RPMI7951 (cell line): ENCODE data around the gene ATG7. TPM values are rescaled to one million over a fixed set of nuclear protein-coding genes. Genes with fewer than 3 reads are reported as not detected.
"Not testable (repeated sequence)": the region's sequence is repeated elsewhere in the genome, so short reads cannot be mapped to it uniquely, and the experiment has no call there.

ENCODE experiments used
- DNase-seq: peaks from one replicate; pipeline ENCODE4 v3.0.0-alpha.2; 2012; ENCODE audit warnings: low read depth
- total RNA-seq: library from RNA; depleted of rRNA; stranded (reverse); fragments of >200 nt; shearing (Covaris generic); gene quantifications from 2 replicates; pipeline ENCODE4 v1.2.3, GENCODE V29; 2014

ATG7 gene
- total RNA-seq, 1 experiment from 2014 or later: 103 TPM

- DNase-seq: no peak
Measured at GRCh38 chr3:11507719-11508118, 235.5 kb downstream of the ATG7 start.

- DNase-seq: no peak
Measured at GRCh38 chr3:11508346-11509172, 236.4 kb downstream of the ATG7 start.

GRCh38 chr3:11509173-11510000 lies 237.2 kb downstream of the ATG7 start:
- peak; percentile 92 for DNase-seq

- no peak for DNase-seq
Measured at GRCh38 chr3:11510001-11510340, 237.8 kb downstream of the ATG7 start.

GRCh38 chr3:11510356-11510755 lies 238.2 kb downstream of the ATG7 start:
- no peak for DNase-seq

GRCh38 chr3:11511606-11512005 lies 239.4 kb downstream of the ATG7 start:
- DNase-seq: not testable (repeated sequence)

GRCh38 chr3:11513125-11513816 lies 241.1 kb downstream of the ATG7 start:
- not testable (repeated sequence) for DNase-seq

GRCh38 chr3:11513817-11514135 lies 241.6 kb downstream of the ATG7 start:
- DNase-seq: no peak

- peak; percentile 95 for DNase-seq
Measured at GRCh38 chr3:11514191-11514821, 242.1 kb downstream of the ATG7 start.

- no peak for DNase-seq
Measured at GRCh38 chr3:11517601-11518000, 245.4 kb downstream of the ATG7 start.

GRCh38 chr3:11521167-11521566 lies 249.0 kb downstream of the ATG7 start:
- no peak for DNase-seq

GRCh38 chr3:11522398-11522715 lies 250.2 kb downstream of the ATG7 start:
- peak; percentile 65 for DNase-seq

GRCh38 chr3:11522953-11523571 lies 250.9 kb downstream of the ATG7 start:
- no peak for DNase-seq

GRCh38 chr3:11523572-11524101 lies 251.4 kb downstream of the ATG7 start:
- no peak for DNase-seq

GRCh38 chr3:11526121-11526520 lies 253.9 kb downstream of the ATG7 start:
- not testable (repeated sequence) for DNase-seq

- no peak for DNase-seq
Measured at GRCh38 chr3:11529281-11529680, 257.1 kb downstream of the ATG7 start.

- peak; percentile 91 for DNase-seq
Measured at GRCh38 chr3:11530153-11530721, 258.0 kb downstream of the ATG7 start.

- peak; percentile 35 for DNase-seq
Measured at GRCh38 chr3:11532931-11533391, 260.8 kb downstream of the ATG7 start.

- no peak for DNase-seq
Measured at GRCh38 chr3:11534011-11534792, 262.0 kb downstream of the ATG7 start.

GRCh38 chr3:11534793-11535101 lies 262.6 kb downstream of the ATG7 start:
- no peak for DNase-seq
